H9 (cell line): ENCODE results near the gene YIPF3. TPM values are rescaled to one million over a fixed set of nuclear protein-coding genes. Genes with fewer than 3 reads are reported as not detected.

ENCODE experiments used
- DNase-seq: peaks from one replicate; pipeline ENCODE4 v3.0.0-alpha.2; 2017
- H2AFZ ChIP-seq: one replicate; pipeline ENCODE4 v1.6.1; 2013; ENCODE audit warnings: mild to moderate bottlenecking, low read length, control low read depth, moderate library complexity
- H2AK5ac ChIP-seq: 2 replicates; pipeline ENCODE4 v1.6.1; 2013; ENCODE audit warnings: low read length, control low read depth, mixed read lengths; ENCODE audit not compliant: insufficient read length
- H2BK120ac ChIP-seq: one replicate; pipeline ENCODE4 v1.6.1; 2013; ENCODE audit warnings: low read depth, mild to moderate bottlenecking, low read length, control low read depth, inconsistent platforms; ENCODE audit not compliant: poor library complexity, severe bottlenecking
- H2BK12ac ChIP-seq: 2 replicates; pipeline ENCODE4 v1.6.1; 2013; ENCODE audit warnings: low read length, control low read depth, mixed read lengths, low read depth; ENCODE audit not compliant: insufficient read length
- H2BK15ac ChIP-seq: 2 replicates; pipeline ENCODE4 v1.6.1; 2013; ENCODE audit warnings: low read depth, low read length, control low read depth
- H2BK20ac ChIP-seq: one replicate; pipeline ENCODE4 v1.6.1; 2013; ENCODE audit warnings: low read depth, mild to moderate bottlenecking, low read length, control low read depth, inconsistent platforms; ENCODE audit not compliant: poor library complexity, severe bottlenecking
- H2BK5ac ChIP-seq: 2 replicates; pipeline ENCODE4 v1.6.1; 2013; ENCODE audit warnings: low read length, control low read depth, mixed read lengths; ENCODE audit not compliant: insufficient read length
- H3K14ac ChIP-seq: 2 replicates; pipeline ENCODE4 v1.6.1; 2013; ENCODE audit warnings: low read length, control low read depth; ENCODE audit not compliant: insufficient read depth
- H3K18ac ChIP-seq: 2 replicates; pipeline ENCODE4 v1.6.1; 2013; ENCODE audit warnings: low read depth, mild to moderate bottlenecking, mixed read lengths, low read length, control low read depth; ENCODE audit not compliant: insufficient read length
- H3K23ac ChIP-seq: 2 replicates; pipeline ENCODE4 v1.6.1; 2013; ENCODE audit warnings: low read length, control low read depth, mixed read lengths, low read depth; ENCODE audit not compliant: insufficient read length
- H3K23me2 ChIP-seq: 2 replicates; pipeline ENCODE4 v1.6.1; 2013; ENCODE audit warnings: low read depth, mild to moderate bottlenecking, mixed read lengths, low read length, control low read depth; ENCODE audit not compliant: insufficient read length, poor library complexity, severe bottlenecking
- H3K27ac ChIP-seq: 2 replicates; pipeline ENCODE4 v1.5.1; 2013; ENCODE audit warnings: low read length, control low read depth, mixed read lengths, low read depth; ENCODE audit not compliant: insufficient read length
- H3K27me3 ChIP-seq: 2 replicates; pipeline ENCODE4 v1.6.1; 2013; ENCODE audit warnings: low read length, control low read depth, inconsistent platforms; ENCODE audit not compliant: insufficient read depth
- H3K4ac ChIP-seq: 2 replicates; pipeline ENCODE4 v1.6.1; 2013; ENCODE audit warnings: low read depth, mild to moderate bottlenecking, control low read depth, inconsistent platforms, low read length, moderate library complexity
- H3K4me1 ChIP-seq: 2 replicates; pipeline ENCODE4 v1.6.1; 2013; ENCODE audit warnings: low read length, control low read depth, inconsistent platforms; ENCODE audit not compliant: insufficient read depth
- H3K4me2 ChIP-seq: 2 replicates; pipeline ENCODE4 v1.6.1; 2013; ENCODE audit warnings: low read length, control low read depth, mixed read lengths; ENCODE audit not compliant: insufficient read length, insufficient read depth
- H3K56ac ChIP-seq: 2 replicates; pipeline ENCODE4 v1.6.1; 2013; ENCODE audit warnings: low read depth, mild to moderate bottlenecking, mixed read lengths, low read length, control low read depth; ENCODE audit not compliant: insufficient read length
- H3K79me1 ChIP-seq: 2 replicates; pipeline ENCODE4 v1.6.1; 2013; ENCODE audit warnings: low read depth, mild to moderate bottlenecking, moderate library complexity, low read length, control low read depth, inconsistent platforms; ENCODE audit not compliant: insufficient read depth, poor library complexity, severe bottlenecking
- H3K79me2 ChIP-seq: 2 replicates; pipeline ENCODE4 v1.6.1; 2013; ENCODE audit warnings: low read length, control low read depth, inconsistent platforms; ENCODE audit not compliant: insufficient read depth
- H3K9ac ChIP-seq: 2 replicates; pipeline ENCODE4 v1.6.1; 2013; ENCODE audit warnings: low read length, control low read depth, mixed read lengths; ENCODE audit not compliant: insufficient read length; ENCODE audit errors: extremely low read depth
- H3K9me3 ChIP-seq: one replicate; pipeline ENCODE4 v1.6.1; 2013; ENCODE audit warnings: low read depth, low read length, inconsistent platforms; ENCODE audit not compliant: control insufficient read depth
- H3T11ph ChIP-seq: one replicate; pipeline ENCODE4 v1.6.1; 2013; ENCODE audit warnings: mild to moderate bottlenecking, low read length, control low read depth, inconsistent platforms
- H4K20me1 ChIP-seq: one replicate; pipeline ENCODE4 v1.6.1; 2013; ENCODE audit not compliant: control insufficient read depth, insufficient read length, insufficient read depth
- H4K5ac ChIP-seq: 2 replicates; pipeline ENCODE4 v1.6.1; 2013; ENCODE audit warnings: low read depth, mild to moderate bottlenecking, mixed read lengths, low read length, control low read depth; ENCODE audit not compliant: insufficient read length
- H4K8ac ChIP-seq: replicated peaks from 2 replicates; pipeline ENCODE4 v1.6.1; 2013; ENCODE audit warnings: low read length, control low read depth, mixed read lengths, low read depth; ENCODE audit not compliant: insufficient read length
- H4K91ac ChIP-seq: 2 replicates; pipeline ENCODE4 v1.6.1; 2013; ENCODE audit warnings: low read depth, mild to moderate bottlenecking, moderate library complexity, mixed read lengths, low read length, control low read depth; ENCODE audit not compliant: insufficient read length
- H3K27ac Mint-ChIP-seq, 3 experiments: 2 replicates in 2 of 3; 3 replicates in 1 of 3; pipeline ENCODE4 v1.8.0; 2020 to 2021; ENCODE audit warnings: mixed read lengths in 3 of 3, mild to moderate bottlenecking in 1 of 3, moderate library complexity in 1 of 3
- H3K27me3 Mint-ChIP-seq: 2 replicates; pipeline ENCODE4 v1.8.0; 2021; ENCODE audit warnings: low read depth, mild to moderate bottlenecking, moderate library complexity, mixed read lengths
- H3K36me3 Mint-ChIP-seq, 3 experiments: 2 replicates in 2 of 3; 3 replicates in 1 of 3; pipeline ENCODE4 v1.8.0; 2020 to 2021; ENCODE audit warnings: low read depth in 3 of 3, mixed read lengths in 3 of 3; ENCODE audit not compliant: insufficient read depth in 1 of 3
- H3K4me1 Mint-ChIP-seq, 2 experiments: 2 replicates each; pipeline ENCODE4 v1.8.0; 2020; ENCODE audit warnings: mixed read lengths in 2 of 2
- H3K4me3 Mint-ChIP-seq, 2 experiments: 2 replicates in 1 of 2; 3 replicates in 1 of 2; pipeline ENCODE4 v1.8.0; 2020 to 2021; ENCODE audit warnings: mild to moderate bottlenecking in 2 of 2, mixed read lengths in 2 of 2, moderate library complexity in 1 of 2
- H3K9me3 Mint-ChIP-seq, 2 experiments: 2 replicates in 1 of 2; 3 replicates in 1 of 2; pipeline ENCODE4 v1.8.0; 2020; ENCODE audit warnings: mild to moderate bottlenecking in 2 of 2, mixed read lengths in 2 of 2, moderate library complexity in 1 of 2
- CTCF ChIP-seq: fragments of 200-600 bp; sonication (generic); conservative IDR thresholded peaks from 3 replicates; pipeline ENCODE4 v1.8.0; 2021; ENCODE audit warnings: antibody characterized with exemption, mild to moderate bottlenecking
- whole genome bisulfite sequencing: extraction: QIAGEN DNeasy Blood & Tissue Kit; methylation state at CpG from one replicate; pipeline ENCODE4 v1.1.7; 2013; ENCODE audit warnings: missing lambda C conversion rate, low lambda C conversion rate, mixed read lengths; ENCODE audit not compliant: insufficient read length; ENCODE audit errors: extremely low coverage; 5-methylcytosine and 5-hydroxymethylcytosine counted together
- total RNA-seq: library from RNA; stranded (reverse); gene quantifications from 2 replicates; pipeline ENCODE4 v1.2.1, GENCODE V29; 2021

The YIPF3 gene
- total RNA-seq, 1 experiment from 2014 or later: 84.5 TPM

GRCh38 chr6:43541774-43542471 lies 25.2 kb upstream of the YIPF3 start:
- no peak overlapping the region for H4K8ac ChIP-seq
- TF ChIP-seq CTCF: no peak
- no peaks in the 10 kb centered on the region for H3K27me3 ChIP-seq
- H3K4me1 Mint-ChIP-seq: no peaks in the 10 kb centered on the region
- no peak overlapping the region for H3K18ac ChIP-seq
- no peaks in the 10 kb centered on the region for H3K79me1 ChIP-seq
- no peak overlapping the region for H3K27ac Mint-ChIP-seq
- no peaks in the 10 kb centered on the region for H3K23me2 ChIP-seq
- H3K79me2 ChIP-seq: no peaks in the 10 kb centered on the region
- H4K5ac ChIP-seq: no peak overlapping the region
- H3T11ph ChIP-seq: no peak overlapping the region
- H3K9ac ChIP-seq: no peak overlapping the region
- H2BK120ac ChIP-seq: no peak overlapping the region
- H2AK5ac ChIP-seq: no peak overlapping the region
- no peak overlapping the region for H2BK15ac ChIP-seq
- H2BK12ac ChIP-seq: no peak overlapping the region
- H2BK20ac ChIP-seq: no peak overlapping the region
- no peaks in the 10 kb centered on the region for H3K9me3 ChIP-seq
- H3K4me3 Mint-ChIP-seq: no peak overlapping the region
- H3K23ac ChIP-seq: no peak overlapping the region
- no peak overlapping the region for H3K4ac ChIP-seq
- no peak overlapping the region for H3K56ac ChIP-seq
- no peak overlapping the region for H2AFZ ChIP-seq
- no peak overlapping the region for H2BK5ac ChIP-seq
- no peak for DNase-seq
- no peaks in the 10 kb centered on the region for H3K27me3 Mint-ChIP-seq
- no peak overlapping the region for H3K14ac ChIP-seq
- WGBS: no CpG with 5 or more reads among the region's 8 CpGs
- H3K36me3 Mint-ChIP-seq: peaks cover 42 to 81% (median 69%) of the 10 kb centered on the region in 3 experiments; a peak in 6 of 7 replicates
- H3K4me2 ChIP-seq: no peak overlapping the region
- H3K27ac ChIP-seq: no peak overlapping the region
- H4K20me1 ChIP-seq: no peaks in the 10 kb centered on the region
- no peaks in the 10 kb centered on the region for H3K9me3 Mint-ChIP-seq
- H4K91ac ChIP-seq: no peak overlapping the region
- no peaks in the 10 kb centered on the region for H3K4me1 ChIP-seq
